ENCODE measurements around the gene NUDT19.
"Not testable (repeated sequence)": the region's sequence is repeated elsewhere in the genome, so short reads cannot be mapped to it uniquely, and the experiment has no call there.

The NUDT19 gene

DNA sequence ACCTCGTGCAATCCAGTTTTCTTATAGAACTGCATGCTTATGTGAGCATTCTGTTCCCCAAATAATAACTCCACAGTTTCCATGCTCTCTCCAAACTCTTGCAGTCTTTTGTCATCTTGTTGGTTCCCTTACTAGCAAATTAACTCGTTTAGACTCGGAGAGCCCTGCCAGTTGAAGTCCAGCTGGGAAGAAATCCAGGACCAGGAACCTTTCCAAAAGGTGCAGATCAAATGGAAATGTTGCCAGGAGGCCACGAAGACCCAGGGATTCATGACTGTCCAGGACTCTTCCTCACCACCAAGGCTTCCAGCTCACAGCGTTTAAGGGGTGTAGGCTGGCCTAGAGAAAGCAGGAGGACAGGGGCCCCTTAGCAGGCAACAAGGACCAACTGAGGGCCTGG lies 25.9 kb downstream of the NUDT19 start:
- no peak for DNase-seq

GRCh38 chr19:32718286-32718685 lies 26.7 kb downstream of the NUDT19 start:
- no peak for DNase-seq

DNA sequence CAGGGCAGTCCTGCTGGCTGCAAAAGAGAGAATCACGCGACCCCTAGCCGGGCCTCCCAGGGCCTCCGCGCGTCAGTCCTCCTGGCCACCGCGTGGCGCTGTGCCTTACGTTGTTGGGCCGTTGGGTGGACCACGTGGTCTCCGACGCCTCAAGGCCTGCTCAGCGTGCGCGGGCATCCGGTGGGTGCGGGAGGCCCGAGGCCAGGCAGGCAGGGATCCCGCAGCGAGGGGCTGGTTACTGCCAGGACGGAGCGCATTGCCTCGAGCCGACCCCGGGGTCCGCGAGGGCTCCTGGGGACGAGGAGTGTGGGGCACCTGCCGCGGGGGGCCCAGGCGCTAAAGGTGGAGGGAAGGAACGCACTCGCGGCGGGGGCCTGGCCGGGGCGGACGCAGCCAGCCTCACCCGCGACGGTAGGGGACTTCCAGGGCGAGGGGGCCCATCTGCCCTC lies 28.0 kb downstream of the NUDT19 start, which contains the start of gene TDRD12:
TSS of gene TDRD12 (plus strand) at position 157 of the 449 bp plus-strand sequence. CDS start 306 bp downstream, outside the sequence.
- DNase-seq = no peak

DNA sequence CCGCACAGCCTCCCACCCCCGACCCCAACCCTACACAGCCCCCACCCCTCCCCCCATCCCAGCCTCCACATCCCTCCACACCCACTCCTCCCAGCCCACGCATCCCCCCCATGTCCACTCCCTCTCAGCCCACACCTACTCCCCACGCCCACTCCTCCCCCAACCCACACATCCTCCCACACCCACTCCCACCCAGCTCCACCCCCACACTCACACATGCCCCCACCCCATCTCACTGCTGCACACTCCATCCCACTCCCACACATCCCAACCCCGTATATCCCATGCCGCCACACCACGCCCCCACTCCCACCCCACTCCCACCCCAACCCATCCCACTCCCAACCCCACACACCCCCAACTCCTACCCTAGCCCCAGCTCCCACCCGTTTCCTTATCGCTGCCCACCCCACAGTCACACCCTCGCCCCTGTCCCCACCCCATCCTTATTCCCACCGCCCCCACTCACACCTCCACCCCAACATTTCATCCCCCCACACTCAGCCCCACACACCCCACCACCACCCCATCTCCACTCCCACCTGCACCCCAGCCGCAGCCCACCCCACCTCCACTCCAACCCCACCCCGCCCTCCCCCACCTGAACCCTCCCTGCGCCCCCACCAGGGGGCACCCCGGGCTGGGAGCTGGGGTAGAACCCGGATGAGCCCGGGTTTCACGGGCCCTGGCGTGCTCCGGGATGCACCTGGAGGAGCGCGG lies 28.8 kb downstream of the NUDT19 start:
- no peak for DNase-seq

DNA sequence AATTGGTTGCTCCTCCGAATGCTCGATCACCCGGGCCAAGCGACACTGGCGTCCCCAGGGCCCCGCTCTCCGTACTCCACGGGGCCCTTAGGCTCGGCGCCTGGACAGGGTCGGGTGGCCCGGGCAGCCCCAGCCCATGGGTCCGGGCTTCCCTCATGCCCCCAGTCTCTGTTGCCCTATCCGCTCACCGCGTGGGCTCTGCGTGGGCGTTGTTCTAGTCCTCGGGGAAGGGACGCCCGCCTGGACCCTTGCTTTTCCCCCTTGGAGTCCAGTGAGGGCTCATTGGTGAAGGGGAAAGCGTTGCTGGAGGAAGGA lies 29.3 kb downstream of the NUDT19 start:
- no peak for DNase-seq

GRCh38 chr19:32735936-32736335 lies 44.3 kb downstream of the NUDT19 start:
- DNase-seq = no peak

DNA sequence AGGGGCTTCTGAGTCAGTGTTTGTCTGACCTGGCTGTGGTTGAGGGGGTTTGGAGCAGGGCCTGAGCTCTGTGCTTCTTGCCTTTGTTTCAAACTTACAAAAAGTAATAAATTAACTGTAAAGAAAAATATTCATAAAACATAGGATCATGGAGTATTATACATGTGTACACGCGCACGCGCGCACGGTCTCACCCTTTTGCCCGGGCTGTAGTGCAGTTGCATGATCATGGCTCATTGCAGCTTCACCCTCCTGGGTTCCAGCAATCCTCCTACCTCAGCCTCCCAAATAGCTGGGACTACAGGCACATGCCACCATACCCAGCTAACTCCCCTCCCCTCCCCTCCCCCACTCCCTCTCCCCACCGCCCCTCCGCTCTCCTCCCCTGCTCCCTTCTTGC lies 51.4 kb downstream of the NUDT19 start:
- no peak for DNase-seq

DNA sequence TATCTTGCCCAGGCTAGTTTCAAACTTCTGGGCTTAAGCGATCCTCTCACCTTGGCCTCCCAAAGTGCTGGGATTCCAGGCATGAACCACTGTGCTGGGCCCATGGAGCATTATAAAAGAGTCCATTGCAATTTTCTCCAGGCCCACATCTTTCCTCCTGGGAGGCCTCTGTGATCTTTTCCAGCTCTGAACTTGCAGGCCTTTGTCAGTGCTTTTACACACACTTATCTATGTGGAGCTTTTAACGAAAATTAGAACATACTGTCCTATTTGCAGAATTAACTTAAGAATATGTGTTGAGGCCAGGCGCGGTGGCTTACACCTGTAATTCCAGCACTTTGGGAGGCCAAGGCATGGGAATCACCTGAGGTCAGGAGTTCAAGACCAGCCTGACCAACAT lies 51.8 kb downstream of the NUDT19 start:
- no peak for DNase-seq

DNA sequence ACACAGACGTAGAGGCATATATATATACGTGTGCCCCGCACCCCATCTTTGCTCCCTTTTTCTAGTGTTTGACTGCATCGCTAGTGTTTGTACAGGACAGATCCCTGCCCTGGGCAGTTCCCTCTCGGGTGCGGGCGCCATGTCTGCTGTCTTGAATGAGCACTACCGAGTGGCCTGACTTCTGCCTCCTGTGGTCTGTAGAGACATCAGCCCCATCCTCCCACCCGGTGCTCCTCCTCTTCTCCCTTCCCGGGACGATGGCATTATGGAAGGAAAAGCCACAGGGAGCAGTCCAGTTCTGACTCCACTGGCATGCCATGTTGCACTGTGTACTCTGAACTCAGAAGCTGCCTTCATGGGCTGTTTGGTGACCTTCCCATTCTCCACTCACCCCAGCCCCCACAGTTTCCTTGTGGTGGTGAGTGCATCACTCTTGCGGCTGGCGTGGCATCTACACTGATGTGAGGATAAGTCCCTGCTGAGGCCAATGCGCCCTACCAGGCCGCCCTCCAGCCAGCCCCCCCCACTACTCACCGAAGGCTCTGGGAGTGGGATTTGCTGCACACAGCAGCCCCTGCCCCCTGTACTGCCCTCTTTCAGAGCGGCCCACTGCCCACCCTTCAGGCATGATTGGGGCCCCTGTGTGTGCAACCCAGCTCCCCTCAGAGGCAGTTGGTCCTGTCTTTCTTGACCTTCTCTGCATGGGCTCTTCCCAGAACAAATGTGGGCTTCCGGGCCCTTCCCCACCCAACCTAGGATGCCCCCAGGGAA lies 53.1 kb downstream of the NUDT19 start:
- DNase-seq = no peak

DNA sequence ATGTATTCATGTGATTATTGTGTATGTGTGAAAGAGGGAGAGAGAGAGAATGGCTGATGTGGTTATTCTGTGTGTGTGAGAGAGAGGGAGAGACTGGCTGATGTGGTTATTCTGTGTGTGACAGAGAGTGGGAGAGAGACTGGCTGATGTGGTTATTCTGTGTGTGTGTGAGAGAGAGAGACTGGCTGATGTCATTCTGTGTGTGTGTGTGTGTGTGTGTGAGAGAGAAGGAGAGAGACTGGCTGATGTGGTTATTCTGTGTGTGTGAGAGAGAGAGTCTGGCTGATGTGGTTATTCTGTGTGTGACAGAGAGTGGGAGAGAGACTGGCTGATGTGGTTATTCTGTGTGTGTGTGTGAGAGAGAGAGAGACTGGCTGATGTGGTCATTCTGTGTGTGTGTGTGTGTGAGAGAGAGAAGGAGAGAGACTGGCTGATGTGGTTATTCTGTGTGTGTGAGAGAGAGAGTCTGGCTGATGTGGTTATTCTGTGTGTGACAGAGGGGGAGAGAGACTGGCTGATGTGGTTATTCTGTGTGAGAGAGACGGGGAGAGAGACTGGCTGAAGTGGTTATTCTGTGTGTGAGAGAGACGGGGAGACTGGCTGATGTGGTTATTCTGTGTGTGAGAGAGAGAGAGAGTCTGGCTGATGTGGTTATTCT lies 54.1 kb downstream of the NUDT19 start:
- DNase-seq = not testable (repeated sequence)

DNA sequence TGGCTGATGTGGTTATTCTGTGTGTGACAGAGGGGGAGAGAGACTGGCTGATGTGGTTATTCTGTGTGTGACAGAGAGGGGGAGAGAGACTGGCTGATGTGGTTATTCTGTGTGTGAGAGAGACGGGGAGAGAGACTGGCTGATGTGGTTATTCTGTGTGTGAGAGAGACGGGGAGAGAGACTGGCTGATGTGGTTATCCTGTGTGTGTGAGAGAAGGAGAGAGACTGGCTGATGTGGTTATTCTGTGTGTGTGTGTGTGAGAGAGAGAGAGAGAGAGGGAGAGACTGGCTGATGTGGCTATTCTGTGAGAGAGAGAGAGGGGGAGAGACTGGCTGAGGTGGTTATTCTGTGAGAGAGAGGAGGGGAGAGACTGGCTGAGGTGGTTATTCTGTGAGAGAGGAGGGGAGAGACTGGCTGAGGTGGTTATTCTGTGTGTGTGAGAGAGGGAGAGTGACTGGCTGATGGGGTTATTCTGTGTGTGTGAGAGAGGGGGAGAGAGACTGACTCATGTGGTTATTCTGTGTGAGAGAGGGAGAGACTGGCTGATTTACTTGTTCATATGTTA lies 55.1 kb downstream of the NUDT19 start:
- not testable (repeated sequence) for DNase-seq

GRCh38 chr19:32748497-32748896 lies 56.9 kb downstream of the NUDT19 start:
- DNase-seq = no peak

GRCh38 chr19:32748948-32749347 lies 57.3 kb downstream of the NUDT19 start:
- no peak for DNase-seq

DNA sequence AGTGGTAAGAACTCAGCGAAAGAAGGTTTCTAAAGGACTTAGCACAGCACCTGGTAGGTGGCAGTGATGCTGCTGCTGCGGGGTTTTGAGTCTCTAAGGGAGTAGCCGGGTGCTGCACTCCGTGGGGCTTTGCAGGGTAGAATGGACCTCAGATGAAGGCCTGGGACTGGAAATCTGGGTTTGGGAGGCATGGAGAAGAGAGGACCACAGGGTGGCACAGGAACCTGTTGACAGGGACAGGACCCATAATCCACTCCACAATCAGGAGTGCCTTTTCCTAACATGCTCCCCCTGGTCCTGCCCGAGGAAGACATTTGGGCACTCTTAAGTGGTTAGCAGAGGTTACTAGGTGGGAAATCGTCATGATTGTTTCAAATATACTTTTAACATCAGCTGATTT lies 57.7 kb downstream of the NUDT19 start:
- DNase-seq = no peak

- DNase-seq = no peak
Measured at GRCh38 chr19:32750441-32751055, 58.9 kb downstream of the NUDT19 start.

- DNase-seq = no peak
Measured at GRCh38 chr19:32751066-32751465, 59.4 kb downstream of the NUDT19 start.

DNA sequence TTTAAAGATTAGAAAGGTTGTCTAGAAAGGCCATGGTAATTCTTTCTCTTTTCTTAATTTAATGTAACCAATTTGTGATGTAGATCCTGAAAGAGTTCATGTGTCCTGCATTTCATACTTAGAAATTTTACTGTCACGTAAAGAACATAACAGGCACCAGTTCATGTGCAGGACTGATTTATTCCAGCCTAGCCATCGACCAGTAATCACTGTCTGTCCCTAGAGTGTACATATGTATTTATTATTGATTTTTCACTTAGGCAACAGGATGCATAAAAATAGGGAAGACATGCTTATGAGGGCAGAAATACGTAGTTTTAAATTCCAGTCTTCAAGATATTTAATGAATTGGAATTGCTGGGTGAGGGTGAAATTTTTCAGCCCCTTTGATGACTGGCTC lies 65.6 kb downstream of the NUDT19 start:
- no peak for DNase-seq

Data from HCEC 1CT (cell line).